Lung (tissue), 12 donors: ENCODE results near the gene MAGI2. TPM values are rescaled to one million over a fixed set of nuclear protein-coding genes. Genes with fewer than 3 reads are reported as not detected.

Experiments
- ATAC-seq: fragments of 200-7000 bp; cut with Tn5 transposase; one replicate; pipeline ENCODE4 v1.9.1; 2020; ENCODE audit warnings: moderate number of reproducible peaks; ENCODE audit not compliant: insufficient read depth, low FRiP score
- DNase-seq, 3 donors: peaks; one replicate each; pipeline ENCODE4 v3.0.0-alpha.2; 2013 to 2017
- H3K27ac ChIP-seq, 2 donors: one replicate each; pipeline ENCODE4 v1.5.1; 2013; ENCODE audit warnings: mild to moderate bottlenecking in 2 of 2, moderate library complexity in 2 of 2, control low read depth in 1 of 2, inconsistent platforms in 1 of 2, low read depth in 1 of 2, low read length in 1 of 2
- H3K27me3 ChIP-seq, 3 donors: one replicate each; pipeline ENCODE4 v1.5.1; 2013; ENCODE audit warnings: low read length in 2 of 3; ENCODE audit not compliant: control insufficient read depth in 3 of 3, insufficient read depth in 3 of 3
- H3K36me3 ChIP-seq, 4 donors: one replicate each; pipeline ENCODE4 v1.5.1; 2013; ENCODE audit warnings: low read length in 4 of 4, mild to moderate bottlenecking in 1 of 4, moderate library complexity in 1 of 4; ENCODE audit not compliant: control insufficient read depth in 4 of 4, insufficient read depth in 4 of 4
- H3K4me1 ChIP-seq, 5 donors: one replicate each; pipeline ENCODE4 v1.5.1; 2013; ENCODE audit warnings: low read length in 5 of 5, mild to moderate bottlenecking in 2 of 5, moderate library complexity in 1 of 5; ENCODE audit not compliant: control insufficient read depth in 5 of 5, insufficient read depth in 5 of 5
- H3K4me3 ChIP-seq: one replicate; pipeline ENCODE4 v1.5.1; 2013; ENCODE audit warnings: mild to moderate bottlenecking, control low read depth, moderate library complexity
- H3K9ac ChIP-seq, 2 donors: one replicate each; pipeline ENCODE4 v1.5.1; 2013; ENCODE audit warnings: low read length in 2 of 2, control low read depth in 1 of 2; ENCODE audit not compliant: insufficient read depth in 1 of 2
- H3K9me3 ChIP-seq, 4 donors: one replicate each; pipeline ENCODE4 v1.5.1; 2013; ENCODE audit warnings: low read length in 3 of 4, mild to moderate bottlenecking in 1 of 4, moderate library complexity in 1 of 4; ENCODE audit not compliant: control insufficient read depth in 4 of 4, insufficient read depth in 3 of 4
- CTCF ChIP-seq: IDR thresholded peaks from 2 replicates; pipeline ENCODE4 v1.5.1; 2012; ENCODE audit warnings: mild to moderate bottlenecking; ENCODE audit errors: control extremely low read depth, extremely low read depth
- WGBS, 2 donors: extraction: QIAGEN DNeasy Blood & Tissue Kit; methylation state at CpG; one replicate each; pipeline ENCODE4 v1.1.7; 2013; 5-methylcytosine and 5-hydroxymethylcytosine counted together
- polyA plus RNA-seq, 2 donors: library from polyadenylated mRNA; stranded (reverse); fragments of 200-250 nt; gene quantifications; one replicate each; pipeline ENCODE4 v1.2.1, GENCODE V29; 2013
- total RNA-seq, 2 donors: library from RNA; depleted of rRNA in 1 of 2; stranded (reverse); fragments of >200 nt in 1 of 2; gene quantifications; one replicate each; pipeline ENCODE4 v1.2.1, GENCODE V29; 2014 to 2021
- donor health status: control.
- donor health status: control.
- donor health status: Bipolar disorder and iron deficiency.
- donor health status: healthy.
- donor health status: DM: yes; HTN: yes; CAD: no.

Gene MAGI2
- total and polyA plus RNA-seq, 4 donors = 0.94 to 18.0 (median 5.3) TPM

GRCh38 chr7:79159040-79159664 lies 294.3 kb downstream of the MAGI2 start:
- WGBS, 2 donors = 88 to 96% methylated on average over 5 of the region's 5 CpGs
- no peak overlapping the region for H3K27ac ChIP-seq
- no peak for TF ChIP-seq CTCF
- H3K4me1 ChIP-seq = no peaks in the 10 kb centered on the region
- H3K36me3 ChIP-seq = no peaks in the 10 kb centered on the region
- no peak overlapping the region for H3K4me3 ChIP-seq
- H3K9ac ChIP-seq = no peak overlapping the region
- no peak for DNase-seq
- no peaks in the 10 kb centered on the region for H3K27me3 ChIP-seq
- no peaks in the 10 kb centered on the region for H3K9me3 ChIP-seq
- ATAC-seq = no peak

- no peaks in the 10 kb centered on the region for H3K36me3 ChIP-seq
- no peak for ATAC-seq
Observed at GRCh38 chr7:79157281-79157680, 296.2 kb downstream of the MAGI2 start.

GRCh38 chr7:79149831-79150230 lies 303.6 kb downstream of the MAGI2 start:
- no peak for ATAC-seq
- WGBS, 2 donors = 65 to 69% methylated on average over 1 of the region's 1 CpG

More at GRCh38 chr7:79157281-79157680, 296.2 kb downstream of the MAGI2 start:
- Histone ChIP-seq H3K9me3 (no peaks in the 10 kb centered on the region), H3K27me3 (no peaks in the 10 kb centered on the region), H3K27ac (no peak overlapping the region), H3K4me3 (no peak overlapping the region), H3K4me1 (no peaks in the 10 kb centered on the region), H3K9ac (no peak overlapping the region)
- DNase-seq = no peak
- no peak for TF ChIP-seq CTCF
- WGBS, 2 donors = 87 to 98% methylated on average over 2 of the region's 2 CpGs

More at GRCh38 chr7:79149831-79150230, 303.6 kb downstream of the MAGI2 start:
- no peak for TF ChIP-seq CTCF
- no peak overlapping the region for H3K9ac ChIP-seq
- no peaks in the 10 kb centered on the region for H3K9me3 ChIP-seq
- peaks cover 0 to under 1% (median 0%) of the 10 kb centered on the region in 5 donors for H3K4me1 ChIP-seq
- DNase-seq = no peak
- H3K27ac ChIP-seq = no peak overlapping the region
- H3K27me3 ChIP-seq = no peaks in the 10 kb centered on the region
- no peaks in the 10 kb centered on the region for H3K36me3 ChIP-seq
- no peak overlapping the region for H3K4me3 ChIP-seq
